ENCODE results near the gene SLC4A1.

The SLC4A1 gene

DNA sequence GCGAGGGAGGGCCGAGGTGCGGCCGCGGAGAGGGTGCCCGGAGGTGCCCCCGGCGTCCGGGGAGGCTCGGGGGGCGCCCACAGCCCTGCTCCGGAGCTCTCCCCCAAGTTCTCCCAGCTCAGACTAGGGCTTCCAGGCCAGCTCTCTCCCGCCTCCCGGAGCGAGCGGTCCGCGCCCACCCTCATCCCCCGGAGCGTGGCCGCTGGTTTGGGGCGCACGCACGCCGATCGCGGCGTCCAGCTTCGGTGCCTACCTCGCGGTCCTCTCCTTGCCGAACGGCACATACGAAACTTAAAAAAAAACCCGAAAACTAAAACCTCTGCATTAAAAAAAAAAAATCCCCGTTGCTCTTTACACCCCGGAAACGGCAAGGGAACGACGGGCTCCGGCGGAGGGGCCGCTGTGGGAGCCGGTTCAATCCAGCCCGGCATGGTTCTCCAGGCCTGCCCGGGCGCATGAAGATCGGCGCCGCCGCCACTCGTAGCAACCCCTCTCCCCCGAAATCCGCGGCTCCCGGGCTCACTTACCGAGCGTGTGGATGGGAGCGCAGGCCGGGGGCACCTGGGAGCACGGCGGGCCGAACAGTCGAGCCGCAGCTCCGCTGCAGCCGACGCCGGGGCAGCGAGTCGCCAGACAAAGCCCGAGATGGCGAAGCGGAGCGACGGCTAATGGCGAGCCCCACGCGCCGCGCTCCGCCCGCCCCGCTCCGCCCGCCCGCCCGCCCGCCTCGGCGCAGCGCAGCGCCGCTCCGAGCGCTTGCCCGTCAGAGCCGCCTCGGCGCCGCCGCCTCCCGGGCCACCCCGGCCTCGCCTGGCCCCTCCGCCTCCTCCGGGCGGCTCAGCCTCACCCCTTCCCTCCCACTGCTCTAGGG is 47.5 kb downstream of the SLC4A1 start:
- peak; percentile 39 for DNase-seq (ENCODE audit: low read depth)

DNA sequence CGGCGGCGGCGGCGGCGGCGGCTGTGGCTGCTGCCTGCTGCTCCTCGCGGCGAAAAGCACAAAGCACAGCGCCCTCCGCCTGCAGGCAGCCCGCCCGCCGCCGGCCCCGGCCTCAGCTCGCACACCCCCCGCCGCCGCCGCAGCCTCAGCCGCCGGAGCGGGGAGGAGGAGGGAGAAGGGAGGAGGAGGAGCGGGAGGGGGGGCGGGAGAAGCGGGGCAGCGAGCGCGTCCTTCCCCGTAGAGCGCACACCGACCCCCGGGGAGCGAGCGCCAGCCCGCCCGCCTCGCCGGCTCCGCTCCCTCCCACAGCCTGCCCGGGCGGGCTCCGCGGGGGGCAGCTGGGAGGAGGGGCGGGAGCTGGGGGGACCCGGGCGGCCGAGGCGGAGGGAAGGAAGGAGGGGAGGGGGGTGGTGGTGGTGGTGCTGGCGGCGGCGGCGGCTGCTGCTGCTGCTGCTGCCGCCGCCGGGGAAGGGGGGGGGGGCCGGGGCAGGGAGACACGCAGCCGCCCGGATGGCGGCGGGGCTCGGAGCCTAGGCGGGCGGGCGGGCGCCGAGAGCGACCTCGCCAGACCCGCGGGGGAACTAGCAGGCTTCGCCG is 48.2 kb downstream of the SLC4A1 start, which contains the start of gene UBTF:
TSS of gene UBTF (minus strand) at position 60 of the 597 bp plus-strand sequence. CDS start 1,446 bp downstream, outside the sequence.
- peak; percentile 62 for DNase-seq (ENCODE audit: low read depth)

DNA sequence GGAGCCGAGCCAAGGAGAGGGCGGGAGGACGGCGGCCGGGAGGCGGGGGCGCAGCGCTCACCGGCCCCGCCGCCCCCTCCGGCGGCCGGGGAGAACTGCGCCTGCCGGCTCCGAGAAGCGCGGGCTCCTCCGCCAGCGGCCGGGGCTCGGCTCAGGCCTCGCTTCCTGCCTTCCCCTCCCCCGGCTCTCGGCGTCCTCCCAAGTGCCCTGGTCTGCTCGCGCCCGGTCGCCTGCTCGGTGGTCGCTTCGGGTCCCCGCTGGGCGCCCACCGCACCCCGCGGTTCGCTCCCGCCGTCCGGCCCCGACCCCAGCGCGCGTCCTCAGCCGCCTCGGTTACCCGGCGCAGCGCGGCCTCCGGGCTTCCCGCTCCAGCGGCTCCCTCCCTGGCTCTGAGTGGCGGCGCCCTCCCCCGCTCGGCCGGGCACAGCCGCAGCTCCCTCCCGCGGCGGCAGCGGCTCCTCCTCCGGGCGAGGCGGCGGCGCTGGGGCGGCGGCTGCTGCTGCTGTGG is 48.8 kb downstream of the SLC4A1 start:
- peak; percentile 52 for DNase-seq (ENCODE audit: low read depth)

- peak; percentile 83 for DNase-seq (ENCODE audit: low read depth)
Measured at GRCh38 chr17:44218344-44219107, 49.4 kb downstream of the SLC4A1 start.

- no peak for DNase-seq (ENCODE audit: low read depth)
Measured at GRCh38 chr17:44217738-44218343, 50.1 kb downstream of the SLC4A1 start.

- no peak for DNase-seq (ENCODE audit: low read depth)
Measured at GRCh38 chr17:44216694-44217093, 51.2 kb downstream of the SLC4A1 start.

- DNase-seq (ENCODE audit: low read depth), result no peak
Measured at GRCh38 chr17:44216173-44216572, 51.8 kb downstream of the SLC4A1 start.

GRCh38 chr17:44214896-44215295 is 53.0 kb downstream of the SLC4A1 start:
- DNase-seq (ENCODE audit: low read depth), result no peak

DNA sequence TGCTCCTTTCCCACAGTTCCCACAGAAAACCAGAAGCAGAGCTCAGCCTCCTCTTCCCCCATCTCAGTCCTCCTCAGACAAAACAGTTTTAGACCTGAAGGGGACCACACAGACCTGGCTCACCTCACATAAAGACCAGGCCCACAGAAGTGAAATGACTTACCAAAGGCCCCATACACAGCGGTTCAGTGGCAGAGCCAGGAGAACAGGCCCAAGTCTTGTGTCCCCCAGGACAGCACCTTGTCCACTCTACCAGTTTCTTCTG is 53.8 kb downstream of the SLC4A1 start:
- no peak for DNase-seq (ENCODE audit: low read depth)

DNA sequence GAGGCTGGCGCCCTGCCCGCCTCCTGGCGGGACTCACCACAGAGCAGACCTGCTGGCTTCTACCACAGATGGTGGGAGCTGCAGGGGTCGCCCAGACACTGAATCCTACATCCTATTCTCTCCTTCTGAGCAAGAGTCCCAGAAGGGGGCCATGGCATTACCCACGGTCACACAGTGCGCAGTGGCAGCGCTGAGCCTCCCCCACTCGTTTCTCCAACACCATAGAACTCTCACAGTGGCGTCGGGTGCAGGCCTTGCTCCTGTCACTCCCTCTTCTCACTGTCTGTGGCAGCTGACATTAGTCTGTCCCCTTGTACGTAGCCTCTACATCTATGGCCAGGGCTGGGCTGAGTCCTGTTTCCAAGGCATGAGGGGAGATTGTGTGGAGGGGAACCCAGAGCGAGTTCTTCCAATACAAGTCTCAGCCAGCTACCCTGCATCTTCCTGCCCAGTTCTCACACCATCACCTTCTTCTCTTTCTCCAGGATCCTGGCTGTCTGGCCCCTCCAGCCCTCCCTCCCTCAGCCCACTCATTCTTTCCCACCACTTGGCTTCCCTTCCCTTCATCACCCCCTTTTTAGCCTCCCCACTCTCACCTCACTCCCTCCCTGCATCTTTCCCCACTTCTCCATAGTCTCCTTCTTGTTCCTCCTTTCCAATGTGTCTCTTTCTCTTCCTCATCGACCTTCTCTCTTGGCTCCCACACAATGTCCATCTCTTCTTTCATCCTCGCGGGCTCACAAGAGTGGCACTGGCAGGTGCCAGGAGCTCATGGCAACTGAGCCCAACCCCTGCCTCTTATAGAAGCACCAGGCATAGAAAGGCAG is 54.3 kb downstream of the SLC4A1 start:
- DNase-seq (ENCODE audit: low read depth), result no peak

GRCh38 chr17:44212507-44213402 is 55.2 kb downstream of the SLC4A1 start:
- no peak for DNase-seq (ENCODE audit: low read depth)

GRCh38 chr17:44211281-44212265 is 56.4 kb downstream of the SLC4A1 start:
- DNase-seq (ENCODE audit: low read depth), result no peak

- peak; percentile 84 for DNase-seq (ENCODE audit: low read depth)
Measured at GRCh38 chr17:44210342-44211192, 57.4 kb downstream of the SLC4A1 start.

- DNase-seq (ENCODE audit: low read depth), result no peak
Measured at GRCh38 chr17:44209786-44210341, 58.1 kb downstream of the SLC4A1 start.

DNA sequence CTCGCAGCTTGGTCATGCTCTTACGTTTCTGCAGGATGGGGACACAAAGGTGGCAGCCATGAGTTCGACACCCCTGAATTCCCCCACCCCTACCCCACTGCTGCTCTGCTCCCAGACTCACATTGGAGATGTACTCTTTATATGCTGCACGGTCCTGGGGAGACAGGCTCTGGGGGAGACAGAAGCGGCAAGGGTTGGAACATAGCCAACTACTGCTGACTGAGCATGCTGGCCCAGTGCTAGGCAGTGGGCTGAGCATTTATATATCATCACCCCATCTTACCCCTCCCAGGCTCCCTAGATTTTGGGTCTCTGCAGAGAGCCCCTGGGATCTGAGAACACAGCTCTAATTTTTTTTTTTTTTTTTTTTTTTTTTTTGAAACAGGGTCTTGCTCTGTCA is 60.2 kb downstream of the SLC4A1 start:
- DNase-seq (ENCODE audit: low read depth), result no peak

- DNase-seq (ENCODE audit: low read depth), result no peak
Measured at GRCh38 chr17:44207319-44207718, 60.6 kb downstream of the SLC4A1 start.

- DNase-seq (ENCODE audit: low read depth), result no peak
Measured at GRCh38 chr17:44206825-44207155, 61.1 kb downstream of the SLC4A1 start.
